Keratinocyte (primary cell): ENCODE measurements around the gene CRYL1. TPM values are rescaled to one million over a fixed set of nuclear protein-coding genes. Genes with fewer than 3 reads are reported as not detected.

Experiments used
- DNase-seq: peaks from one replicate; pipeline ENCODE4 v3.0.0-alpha.2; 2011; ENCODE audit warnings: low read depth, missing footprints, low spot score
- FAIRE-seq: peaks from 2 replicates; lab custom pipeline; 2011; peaks lifted over from hg19 to GRCh38; lab: Jason Lieb, UNC
- H2AFZ ChIP-seq: 2 replicates; pipeline ENCODE4 v1.6.0; 2012; ENCODE audit warnings: low read length, control low read depth, inconsistent platforms; ENCODE audit not compliant: control insufficient read depth
- H3K27ac ChIP-seq: 2 replicates; pipeline ENCODE4 v1.5.1; 2011; ENCODE audit warnings: low read length; ENCODE audit not compliant: control insufficient read depth, insufficient read depth
- H3K27me3 ChIP-seq: 3 replicates; pipeline ENCODE4 v1.6.0; 2011; ENCODE audit warnings: low read length; ENCODE audit not compliant: control insufficient read depth, insufficient read depth; ENCODE audit errors: extremely low read depth
- H3K36me3 ChIP-seq, 2 experiments: 2 replicates in 1 of 2; 3 replicates in 1 of 2; pipeline ENCODE4 v1.5.1; 2011; ENCODE audit warnings: low read length in 2 of 2, mild to moderate bottlenecking in 1 of 2; ENCODE audit not compliant: control insufficient read depth in 2 of 2, insufficient read depth in 2 of 2; ENCODE audit errors: extremely low read depth in 1 of 2
- H3K4me1 ChIP-seq: 3 replicates; pipeline ENCODE4 v1.5.1; 2011; ENCODE audit warnings: low read length; ENCODE audit not compliant: control insufficient read depth, insufficient read depth; ENCODE audit errors: extremely low read depth
- H3K4me2 ChIP-seq: 3 replicates; pipeline ENCODE4 v1.6.0; 2011; ENCODE audit warnings: low read depth, low read length; ENCODE audit not compliant: control insufficient read depth, insufficient read depth; ENCODE audit errors: extremely low read depth
- H3K4me3 ChIP-seq, 3 experiments: fragments of 200-600 bp in 1 of 3; sonication (generic) in 1 of 3; 2 replicates in 2 of 3; 3 replicates in 1 of 3; pipeline ENCODE4 v1.5.1; 2011 to 2016; ENCODE audit warnings: low read length in 3 of 3, mild to moderate bottlenecking in 3 of 3, control low read depth in 2 of 3, inconsistent platforms in 1 of 3, low read depth in 1 of 3, mixed read lengths in 1 of 3, mixed run types in 1 of 3, moderate library complexity in 1 of 3; ENCODE audit not compliant: control insufficient read depth in 2 of 3, insufficient read depth in 2 of 3; ENCODE audit errors: extremely low read depth in 1 of 3
- H3K79me2 ChIP-seq: 2 replicates; pipeline ENCODE4 v1.6.0; 2012; ENCODE audit warnings: low read length; ENCODE audit not compliant: control insufficient read depth, insufficient read depth
- H3K9ac ChIP-seq: 3 replicates; pipeline ENCODE4 v1.6.0; 2011; ENCODE audit warnings: low read length; ENCODE audit not compliant: control insufficient read depth, insufficient read depth; ENCODE audit errors: extremely low read depth
- H3K9me1 ChIP-seq: 3 replicates; pipeline ENCODE4 v1.6.0; 2011; ENCODE audit warnings: low read length; ENCODE audit not compliant: control insufficient read depth, insufficient read depth; ENCODE audit errors: extremely low read depth
- H3K9me3 ChIP-seq: 2 replicates; pipeline ENCODE4 v1.5.1; 2012; ENCODE audit warnings: low read depth, low read length; ENCODE audit not compliant: control insufficient read depth
- H4K20me1 ChIP-seq: 3 replicates; pipeline ENCODE4 v1.6.0; 2011; ENCODE audit warnings: low read length; ENCODE audit not compliant: control insufficient read depth, insufficient read depth; ENCODE audit errors: extremely low read depth
- CTCF ChIP-seq, 3 experiments: IDR thresholded peaks in 1 of 3; conservative IDR thresholded peaks in 1 of 3; optimal IDR thresholded peaks in 1 of 3; 2 replicates in 2 of 3; 3 replicates in 1 of 3; pipeline versions ENCODE3 to v1.5.1; 2011; ENCODE audit warnings: low read length in 3 of 3, mild to moderate bottlenecking in 3 of 3, moderate library complexity in 2 of 3, control low read depth in 1 of 3, inconsistent platforms in 1 of 3; ENCODE audit not compliant: insufficient read depth in 2 of 3; ENCODE audit errors: extremely low read depth in 1 of 3
- EZH2 ChIP-seq: IDR thresholded peaks from one replicate; pipeline ENCODE4 v1.6.1; 2012; ENCODE audit warnings: inconsistent platforms, mild to moderate bottlenecking, low read length, moderate library complexity
- dilution Hi-C: fragments of 300-500 bp; cut with MboI; formaldehyde crosslinking; loops from one replicate; pipeline ENCODE4 v1.7.0; 2020; ENCODE audit warnings: low sequenced_read_pairs; ENCODE audit not compliant: extremely low pct_ligation_motif_present
- polyA plus RNA-seq, 5 experiments: library from polyadenylated mRNA; depleted of rRNA in 3 of 5; stranded (reverse) in 3 of 5; stranded (forward) in 1 of 5; unstranded in 1 of 5; fragments of >200 nt; gene quantifications; 1 replicate in 1 of 5; 2 replicates in 3 of 5; 3 replicates in 1 of 5; pipeline versions ENCODE4 v1.2.1 to v1.2.3, GENCODE V29; 2011 to 2012; ENCODE audit warnings: missing spikeins in 2 of 5, low read depth in 1 of 5, low replicate concordance in 1 of 5

The CRYL1 gene
- polyA plus RNA-seq, 1 donor (not counting 4 experiments of a cell fraction or from before 2014, with no cell fraction given), result 27.2 TPM

- H2AFZ ChIP-seq, result no peak overlapping the region
- H3K36me3 ChIP-seq, result no peaks in the 10 kb centered on the region
- H4K20me1 ChIP-seq, result no peaks in the 10 kb centered on the region
- FAIRE-seq (no peak), DNase-seq (no peak)
- no peak overlapping the region for H3K4me3 ChIP-seq
- TF ChIP-seq EZH2, result no peak
- no peak for TF ChIP-seq CTCF (optimal IDR thresholded peaks at IDR 0.05 in 1 of 3, IDR thresholded peaks at IDR 0.05 in 1 of 3, conservative IDR thresholded peaks at IDR 0.05 in 1 of 3; ENCODE audit: extremely low read depth in 1 of 3, insufficient read depth in 2 of 3, low read length in 3 of 3)
- no peak overlapping the region for H3K9ac ChIP-seq
- H3K9me1 ChIP-seq, result no peaks in the 10 kb centered on the region
- peaks cover 12% of the 10 kb centered on the region for H3K4me1 ChIP-seq
- no peak overlapping the region for H3K27ac ChIP-seq
- no peaks in the 10 kb centered on the region for H3K79me2 ChIP-seq
- no peaks in the 10 kb centered on the region for H3K9me3 ChIP-seq
- dilution Hi-C loops, result loop anchor here (25.0 kb wide), 1 partner anchor 190 kb away; the partner anchor contains the start of gene GJB2
- H3K27me3 ChIP-seq, result no peaks in the 10 kb centered on the region
- H3K4me2 ChIP-seq, result no peak overlapping the region
These were observed 147.9 kb downstream of the CRYL1 start for GRCh38 chr13:20377720-20378119.

DNA sequence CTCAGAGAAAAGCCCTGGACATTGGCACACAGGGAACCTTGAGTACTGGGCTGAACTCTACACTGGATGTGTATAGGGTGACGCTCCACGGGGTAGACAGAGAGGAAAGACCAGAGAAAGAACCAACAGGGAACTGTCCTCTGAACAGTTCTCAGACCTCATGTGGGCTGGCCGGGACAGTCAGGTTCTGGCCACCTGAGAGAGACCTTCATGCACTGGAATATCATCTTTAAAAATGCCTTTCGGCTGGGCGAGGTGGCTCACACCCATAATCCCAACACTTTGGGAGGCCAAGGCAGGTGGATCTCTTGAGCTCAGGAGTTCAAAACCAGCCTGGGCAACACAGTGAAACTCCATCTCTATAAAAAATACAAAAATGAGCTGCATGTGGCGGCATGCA lies 149.8 kb downstream of the CRYL1 start:
- FAIRE-seq, result no peak
- Histone ChIP-seq H3K27me3 (no peaks in the 10 kb centered on the region), H3K4me1 (peaks cover 20% of the 10 kb centered on the region)

More for the DNA sequence above, 149.8 kb downstream of the CRYL1 start:
- Histone ChIP-seq H3K9ac (no peak overlapping the region), H3K27ac (no peak overlapping the region), H3K4me2 (no peak overlapping the region), H3K9me3 (no peaks in the 10 kb centered on the region), H3K36me3 (no peaks in the 10 kb centered on the region), H3K4me3 (no peak overlapping the region), H2AFZ (no peak overlapping the region), H4K20me1 (no peaks in the 10 kb centered on the region), H3K9me1 (no peaks in the 10 kb centered on the region), H3K79me2 (no peaks in the 10 kb centered on the region)
- TF ChIP-seq EZH2 (no peak), CTCF (optimal IDR thresholded peaks at IDR 0.05 in 1 of 3, IDR thresholded peaks at IDR 0.05 in 1 of 3, conservative IDR thresholded peaks at IDR 0.05 in 1 of 3; ENCODE audit: extremely low read depth in 1 of 3, insufficient read depth in 2 of 3, low read length in 3 of 3) (no peak)
- dilution Hi-C loops, result loop anchor here (25.0 kb wide), 1 partner anchor 189 kb away; the partner anchor contains the start of gene GJB2
- DNase-seq, result no peak
